Activated CD4-positive, alpha-beta T cell treated with anti-CD3 and anti-CD28 coated beads, Interleukin-2, Interleukin-6, amounts not matched to agents 100 ng/mL and 50 ng/mL, durations not matched to agents 16 hours and 8 hours (primary cell): Measurements from ENCODE around the gene RBMX2.
"Not testable (repeated sequence)": the region's sequence is repeated elsewhere in the genome, so short reads cannot be mapped to it uniquely, and the experiment has no call there.

Source experiments
- DNase-seq: peaks from one replicate; pipeline ENCODE4 v3.0.0-alpha.2; 2020

The RBMX2 gene

DNA sequence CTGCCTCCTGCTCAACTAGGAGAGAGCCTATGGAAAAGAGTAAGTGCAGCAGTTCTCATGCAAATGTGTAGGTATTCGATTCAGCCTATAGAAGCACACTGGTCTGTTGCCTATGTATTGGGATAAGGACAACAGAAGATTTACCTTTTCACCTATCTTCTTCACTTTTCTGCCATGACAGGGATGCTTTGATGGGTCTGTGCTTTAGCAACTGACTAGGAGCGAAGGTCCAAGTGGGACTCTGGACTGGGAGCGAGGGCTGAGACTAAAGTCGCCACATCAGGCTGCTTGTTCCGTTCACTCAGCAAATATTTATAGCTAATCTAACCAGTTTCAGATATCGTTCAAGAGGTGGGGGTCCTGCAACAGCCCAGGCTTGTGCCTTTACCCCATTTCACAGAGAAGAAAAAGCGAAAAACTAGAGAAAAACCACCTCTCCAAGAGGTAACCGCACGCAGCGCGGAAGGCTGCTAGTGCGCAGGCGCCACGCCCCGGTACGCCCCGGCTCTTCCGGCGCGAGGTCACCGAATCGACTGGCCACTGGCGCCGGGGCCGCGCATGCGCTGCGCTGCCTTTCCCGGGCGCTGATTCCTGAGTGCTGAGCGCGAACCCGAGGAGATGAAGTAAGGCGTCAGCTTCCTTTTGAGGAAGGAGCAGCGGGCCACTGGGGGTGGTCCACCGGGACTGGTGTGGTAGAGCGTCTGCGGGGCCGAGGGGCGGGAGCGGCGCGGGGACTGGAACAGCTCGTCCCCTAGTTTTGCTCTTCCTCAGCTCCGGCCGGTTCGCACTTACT is at the start of gene RBMX2:
TSS of gene RBMX2 (plus strand) at position 573 of the 793 bp plus-strand sequence. CDS start at position 619, 46 bp downstream.
- DNase-seq, result peak; percentile 80

- not testable (repeated sequence) for DNase-seq
These were observed 49.7 kb upstream of the RBMX2 start for GRCh38 chrX:130352050-130352449.

DNA sequence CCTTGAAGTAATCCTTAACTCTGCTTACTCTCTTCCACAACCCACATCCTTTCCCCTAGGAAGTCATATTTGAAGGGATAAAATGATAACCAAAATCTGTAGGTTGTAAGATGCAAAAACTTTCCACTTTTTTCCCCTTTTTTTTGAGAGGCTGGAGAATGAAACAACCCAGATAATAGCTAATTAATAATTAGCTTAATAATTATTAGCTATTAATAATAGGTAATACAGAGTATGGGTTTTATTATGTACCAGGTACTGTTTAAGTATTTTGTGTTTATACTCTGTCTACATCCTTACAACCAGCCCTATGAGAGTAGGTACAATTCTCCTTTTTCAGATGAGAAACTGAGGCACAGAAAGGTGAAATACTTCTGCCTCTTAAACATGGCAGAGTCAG is 25.7 kb upstream of the RBMX2 start:
- DNase-seq, result no peak

- no peak for DNase-seq
These were observed 23.6 kb upstream of the RBMX2 start for GRCh38 chrX:130378024-130378669.

- no peak for DNase-seq
These were observed 16.3 kb upstream of the RBMX2 start, which contains the start of gene GPR119 for GRCh38 chrX:130385520-130385919. GPR119 (minus strand) TSS chrX:130385674; CDS start chrX:130385447, 227 bp downstream.

DNA sequence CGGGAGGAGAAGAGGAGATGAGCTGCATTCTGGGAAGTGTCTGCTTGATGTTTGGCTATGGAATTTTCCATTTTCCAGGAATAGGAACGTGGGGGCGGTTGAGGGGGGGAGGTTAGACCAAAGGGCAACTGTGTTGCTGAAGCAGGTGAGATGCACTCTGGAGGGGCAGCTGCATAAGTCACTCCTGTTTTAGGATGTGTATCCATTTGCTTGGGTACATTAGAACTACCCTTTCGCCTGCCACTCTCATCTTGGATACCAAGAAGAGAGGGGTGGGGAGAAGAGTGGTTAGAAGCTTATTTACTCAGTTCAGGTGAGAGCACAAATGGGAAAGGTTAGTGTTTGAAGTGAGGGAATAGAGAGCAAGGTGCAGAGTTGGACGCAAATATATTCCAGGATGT is 15.4 kb upstream of the RBMX2 start:
- no peak for DNase-seq

- peak; percentile 14 for DNase-seq
These were observed 8.2 kb upstream of the RBMX2 start for GRCh38 chrX:130393451-130394074.

DNA sequence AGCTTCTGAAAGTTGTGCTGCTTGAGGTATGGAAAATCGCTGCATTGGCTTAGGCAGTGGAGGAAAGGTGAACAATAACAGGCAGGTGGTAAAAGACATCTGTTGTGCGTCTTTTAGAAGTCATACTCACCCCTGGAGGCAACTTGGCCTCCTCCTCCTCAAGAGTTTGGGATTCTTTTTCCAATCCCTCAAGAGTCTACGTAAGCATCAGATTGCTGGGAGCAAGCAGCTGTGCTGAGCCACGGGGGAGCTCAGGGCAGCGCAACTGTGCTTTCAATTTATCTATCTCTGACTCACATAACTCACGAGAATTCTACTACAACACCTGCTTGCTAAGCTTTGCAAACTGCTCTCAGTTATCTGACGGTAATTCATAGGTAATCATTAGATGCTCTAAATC is 6.4 kb upstream of the RBMX2 start:
- DNase-seq, result no peak

DNA sequence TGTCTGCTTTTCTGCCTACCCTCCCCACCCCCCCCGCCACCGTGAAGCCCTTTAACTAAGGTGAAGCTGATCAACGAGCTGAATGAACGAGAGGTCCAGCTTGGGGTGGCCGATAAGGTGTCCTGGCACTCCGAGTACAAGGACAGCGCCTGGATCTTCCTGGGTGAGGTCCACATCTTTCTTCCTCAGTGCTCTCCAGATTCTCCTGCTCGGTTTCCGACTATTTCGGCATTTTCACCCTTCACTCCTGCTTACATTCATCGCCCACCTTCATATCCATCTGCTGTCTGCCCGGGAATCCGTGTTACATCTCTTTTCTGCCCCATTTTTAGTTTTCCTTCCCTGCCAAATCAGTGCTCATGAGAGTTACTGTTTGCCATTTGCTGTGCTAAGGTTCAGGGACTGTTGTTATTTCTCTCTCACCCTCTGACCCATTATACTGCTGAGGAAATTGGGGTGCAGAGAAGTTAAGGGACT is 459 bp downstream of the RBMX2 start:
- no peak for DNase-seq

- no peak for DNase-seq
These were observed 11.6 kb downstream of the RBMX2 start for GRCh38 chrX:130413415-130413814.

DNA sequence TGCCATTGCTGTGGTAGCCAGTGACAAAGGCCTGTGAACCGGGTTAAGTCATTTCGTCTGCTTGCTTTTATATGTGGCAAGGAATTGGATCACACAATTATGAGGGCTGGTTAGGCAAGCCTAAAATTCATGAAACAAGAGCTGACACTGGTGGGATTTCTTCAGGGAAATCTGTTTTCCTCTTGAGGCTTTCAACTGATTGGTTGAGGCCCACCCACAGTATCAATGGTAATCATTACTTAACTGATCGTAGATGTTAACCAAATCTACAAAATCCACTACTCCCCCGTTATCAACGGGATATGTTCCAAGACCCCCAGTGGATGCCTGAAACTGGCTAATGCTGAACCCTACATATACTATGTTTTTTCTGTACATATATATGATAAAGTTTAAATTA is 13.0 kb downstream of the RBMX2 start:
- no peak for DNase-seq

DNA sequence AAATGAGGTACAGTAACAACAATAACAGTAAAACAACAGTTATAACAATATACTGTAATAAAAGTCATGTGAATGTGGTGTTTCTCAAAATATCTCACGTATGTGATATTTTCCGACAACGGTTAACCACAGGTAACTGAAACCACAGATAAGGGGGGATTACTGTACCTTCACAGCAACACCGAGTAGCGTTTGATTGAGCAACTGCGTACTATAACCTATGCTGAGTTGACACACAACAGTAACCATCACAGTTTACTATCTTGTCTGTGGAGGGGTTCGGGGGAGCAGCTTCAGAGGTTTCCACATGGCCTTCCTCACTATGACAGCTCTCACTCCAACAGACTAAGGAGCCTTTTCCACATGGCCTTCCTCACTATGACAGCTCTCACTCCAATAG is 13.4 kb downstream of the RBMX2 start:
- peak; percentile 6 for DNase-seq

GRCh38 chrX:130416785-130417184 is 15.0 kb downstream of the RBMX2 start:
- DNase-seq, result no peak

- no peak for DNase-seq
These were observed 16.3 kb downstream of the RBMX2 start for GRCh38 chrX:130418066-130418465.

DNA sequence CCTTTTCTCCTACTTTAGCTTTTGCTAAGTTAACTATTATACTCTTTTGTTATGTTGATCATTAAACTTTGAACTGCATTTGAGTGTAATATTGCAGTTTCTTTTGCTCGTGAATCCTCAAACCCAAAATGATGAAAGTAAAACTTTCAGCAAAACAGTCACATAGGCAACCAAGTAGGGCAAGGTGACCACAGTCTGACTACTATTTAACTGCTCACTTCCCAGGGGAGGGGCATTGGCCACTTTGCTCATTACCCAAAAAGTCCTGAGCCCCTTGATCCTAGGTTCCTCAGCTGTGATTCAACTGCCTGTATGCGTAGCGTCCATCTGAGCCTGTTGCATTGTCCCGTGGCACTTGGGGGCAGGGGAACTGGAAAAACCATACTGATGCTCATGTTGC is 17.0 kb downstream of the RBMX2 start:
- no peak for DNase-seq

DNA sequence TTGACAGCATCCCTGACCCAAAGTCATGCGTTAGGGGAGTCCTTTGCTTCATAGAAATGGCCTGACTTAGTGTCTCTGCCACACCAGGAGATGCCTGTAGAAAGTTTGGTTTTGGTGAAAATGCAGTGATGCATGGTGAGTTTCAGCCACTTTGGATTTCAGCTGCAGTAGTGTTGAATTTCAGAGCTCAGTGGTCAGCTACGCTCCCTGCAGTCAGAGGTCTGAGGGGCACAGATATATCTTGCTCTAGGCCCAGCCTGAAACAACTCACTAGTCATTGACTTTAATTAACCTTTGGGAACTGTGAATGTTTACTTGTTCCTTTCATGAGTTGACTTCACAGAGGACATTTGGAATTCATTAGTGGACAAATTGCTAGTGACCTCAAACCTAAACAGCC is 17.5 kb downstream of the RBMX2 start:
- DNase-seq, result no peak

DNA sequence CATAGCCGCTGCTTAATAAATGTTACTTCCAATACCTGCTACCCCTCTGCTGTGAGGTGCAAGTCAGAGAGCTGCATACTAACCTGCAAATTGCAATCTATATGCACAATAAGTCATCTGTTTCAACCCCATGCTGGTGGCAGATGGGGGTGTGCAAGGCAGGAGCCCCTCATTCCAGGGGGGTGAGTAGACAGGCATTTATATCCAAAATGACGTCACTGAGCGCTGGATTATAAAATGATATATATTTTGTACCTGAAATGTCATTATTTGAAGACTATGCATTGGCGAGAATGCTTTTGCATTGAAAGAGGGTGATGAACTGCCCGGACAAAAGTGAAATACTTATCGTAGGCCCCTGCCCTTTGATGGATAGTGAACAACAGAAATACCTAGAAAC is 24.7 kb downstream of the RBMX2 start:
- no peak for DNase-seq

DNA sequence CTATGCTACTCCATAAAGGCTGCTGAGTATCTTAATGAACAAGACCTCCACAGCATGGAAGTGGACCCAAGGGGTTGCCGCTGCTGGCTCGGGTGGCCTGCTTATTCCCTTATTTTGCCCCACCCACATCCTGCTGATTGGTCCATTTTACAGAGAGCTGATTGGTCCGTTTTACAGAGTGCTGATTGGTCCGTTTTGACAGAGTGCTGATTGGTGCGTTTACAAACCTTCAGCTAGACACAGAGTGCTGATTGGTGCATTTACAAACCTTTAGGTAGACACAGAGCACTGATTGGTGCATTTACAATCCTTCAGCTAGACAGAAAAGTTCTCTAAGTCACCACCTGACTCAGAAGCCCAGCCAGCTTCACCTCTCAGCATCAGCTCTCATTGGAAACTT is 27.4 kb downstream of the RBMX2 start:
- DNase-seq, result not testable (repeated sequence)

DNA sequence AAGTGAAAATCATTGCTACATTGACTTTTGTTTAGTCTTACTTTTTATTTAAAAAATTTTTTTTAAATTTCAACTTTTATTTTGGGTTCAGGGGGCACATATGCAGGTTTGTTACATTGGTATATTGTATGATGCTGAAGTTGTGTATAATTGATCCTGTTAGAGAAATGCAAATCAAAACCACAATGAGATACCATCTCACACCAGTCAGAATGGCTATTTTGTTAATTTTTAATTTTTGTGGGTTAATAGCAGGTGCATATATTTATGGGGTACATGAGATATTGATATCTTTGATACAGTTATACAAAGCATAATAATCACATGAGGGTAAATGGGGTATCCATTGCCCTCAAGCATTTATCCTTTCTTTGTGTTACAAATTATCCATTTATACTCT is 34.1 kb downstream of the RBMX2 start:
- no peak for DNase-seq

- not testable (repeated sequence) for DNase-seq
These were observed 36.2 kb downstream of the RBMX2 start for GRCh38 chrX:130437996-130438395.

- no peak for DNase-seq
These were observed 42.1 kb downstream of the RBMX2 start for GRCh38 chrX:130443875-130444274.

GRCh38 chrX:130444641-130445336 is 43.0 kb downstream of the RBMX2 start:
- no peak for DNase-seq

GRCh38 chrX:130446974-130447373 is 45.2 kb downstream of the RBMX2 start:
- DNase-seq, result no peak
